Occipital lobe (tissue), 2 donors: ENCODE data around the gene PIK3CA. TPM values are rescaled to one million over a fixed set of nuclear protein-coding genes. Genes with fewer than 3 reads are reported as not detected.

Experiments
- small RNA-seq: library from RNA; depleted of rRNA; stranded (forward); fragments of <200 nt; gene quantifications from one replicate; pipeline ENCODE3, GENCODE V24; 2014
- total RNA-seq: library from RNA; depleted of rRNA; stranded (reverse); fragments of >200 nt; gene quantifications from one replicate; pipeline ENCODE4 v1.2.3, GENCODE V29; 2014

Gene PIK3CA
- total RNA-seq, 1 donor from 2014 or later, result 90.2 TPM

Small RNA genes within 50 kb of the gene (small RNA-seq; reads per million reads assigned to genes)
- gene RF00402, result not detected

Other genes starting within 250 kb of the PIK3CA start
- 8.6 TPM for gene ZMAT3, start 76.5 kb upstream of the PIK3CA start, total RNA-seq
- gene KCNMB3, start 102.8 kb downstream of the PIK3CA start, total RNA-seq, result 3.1 TPM
- gene ZNF639, start 174.7 kb downstream of the PIK3CA start, total RNA-seq, result 107 TPM
- gene MFN1, start 199.4 kb downstream of the PIK3CA start, total RNA-seq, result 125 TPM